Measurements from ENCODE around the gene IGF1. TPM values are rescaled to one million over a fixed set of nuclear protein-coding genes. Genes with fewer than 3 reads are reported as not detected.

IGF1 gene
- total and polyA plus RNA-seq, 10 of the 15 experiments (the other 5 are each of a cell fraction or from before 2014, with no cell fraction given) = 2.4 to 9.2 (median 3.5) TPM

- TF ChIP-seq, protein P1, sequence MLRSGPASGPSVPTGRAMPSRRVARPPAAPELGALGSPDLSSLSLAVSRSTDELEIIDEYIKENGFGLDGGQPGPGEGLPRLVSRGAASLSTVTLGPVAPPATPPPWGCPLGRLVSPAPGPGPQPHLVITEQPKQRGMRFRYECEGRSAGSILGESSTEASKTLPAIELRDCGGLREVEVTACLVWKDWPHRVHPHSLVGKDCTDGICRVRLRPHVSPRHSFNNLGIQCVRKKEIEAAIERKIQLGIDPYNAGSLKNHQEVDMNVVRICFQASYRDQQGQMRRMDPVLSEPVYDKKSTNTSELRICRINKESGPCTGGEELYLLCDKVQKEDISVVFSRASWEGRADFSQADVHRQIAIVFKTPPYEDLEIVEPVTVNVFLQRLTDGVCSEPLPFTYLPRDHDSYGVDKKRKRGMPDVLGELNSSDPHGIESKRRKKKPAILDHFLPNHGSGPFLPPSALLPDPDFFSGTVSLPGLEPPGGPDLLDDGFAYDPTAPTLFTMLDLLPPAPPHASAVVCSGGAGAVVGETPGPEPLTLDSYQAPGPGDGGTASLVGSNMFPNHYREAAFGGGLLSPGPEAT (IDR thresholded peaks at IDR 0.05; ENCODE audit: low read depth) = peak; percentile 34; the same call in 1 of the 2 replicates
- peak; percentile 55; the same call in 1 of the 2 replicates for TF ChIP-seq CHD1 (IDR thresholded peaks at IDR 0.05; ENCODE audit: low read depth, low read length)
- 0 out of 2 replicates have a peak, but pooled peaks have one; percentile 13 for TF ChIP-seq BACH1 (IDR thresholded peaks at IDR 0.05; ENCODE audit: borderline replicate concordance)
- TF ChIP-seq MXI1 (IDR thresholded peaks at IDR 0.05; ENCODE audit: low read depth, low read length) = 0 out of 2 replicates have a peak, but pooled peaks have one; percentile 37
- peak; percentile 21; the same call in 1 of the 3 replicates for TF ChIP-seq POU2F2 (IDR thresholded peaks at IDR 0.05; ENCODE audit: borderline replicate concordance, low read depth, low read length)
- no peak for TF ChIP-seq ZNF622 (IDR thresholded peaks at IDR 0.05)
- no peak for TF ChIP-seq STAT3 (IDR thresholded peaks at IDR 0.05; ENCODE audit: low read depth, low read length)
- TF ChIP-seq GABPA (IDR thresholded peaks at IDR 0.05; ENCODE audit: low read depth) = no peak
- 0 out of 2 replicates have a peak, but pooled peaks have one; percentile 36 for TF ChIP-seq CBX5 (IDR thresholded peaks at IDR 0.05; ENCODE audit: low read depth)
- TF ChIP-seq NBN (IDR thresholded peaks at IDR 0.05) = no peak
- TF ChIP-seq PKNOX1 (IDR thresholded peaks at IDR 0.05) = peak; percentile 19; the same call in 1 of the 2 replicates
Observed at GRCh38 chr12:102406033-102406584, 74.3 kb downstream of the IGF1 start (continued).
